Measurements from ENCODE around the gene EHHADH. TPM values are rescaled to one million over a fixed set of nuclear protein-coding genes. Genes with fewer than 3 reads are reported as not detected.

Gene EHHADH
- total RNA-seq, 4 donors from 2014 or later, result 15.7 to 31.5 (median 21.1) TPM

DNA sequence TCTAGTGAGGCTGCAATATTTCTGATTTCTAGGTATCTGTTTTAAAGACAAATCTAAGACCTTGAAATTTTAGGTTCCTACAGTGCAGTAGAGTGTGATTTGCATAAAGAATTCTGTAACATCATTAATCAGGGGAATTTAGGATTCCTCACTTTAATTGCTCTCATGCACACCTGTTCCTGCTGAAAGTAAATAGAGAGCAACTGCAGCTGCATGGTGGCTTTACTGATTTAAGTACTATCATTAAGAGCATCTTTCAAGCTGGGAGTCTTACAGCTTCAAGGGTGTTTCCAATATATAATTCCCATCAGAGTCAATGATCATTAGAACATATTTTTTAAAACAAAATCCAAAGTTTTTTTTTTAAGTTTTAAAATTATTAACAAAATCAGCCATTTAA is 65.0 kb downstream of the EHHADH start:
- no peak for DNase-seq
- Histone ChIP-seq H3K36me3 (peaks cover 0 to 12% (median 0%) of the 10 kb centered on the region in 3 donors), H3K9me3 (no peaks in the 10 kb centered on the region), H3K27ac (no peak overlapping the region), H3K27me3 (no peaks in the 10 kb centered on the region), H3K4me1 (no peaks in the 10 kb centered on the region), H3K4me3 (no peak overlapping the region)
- TF ChIP-seq, protein P1, sequence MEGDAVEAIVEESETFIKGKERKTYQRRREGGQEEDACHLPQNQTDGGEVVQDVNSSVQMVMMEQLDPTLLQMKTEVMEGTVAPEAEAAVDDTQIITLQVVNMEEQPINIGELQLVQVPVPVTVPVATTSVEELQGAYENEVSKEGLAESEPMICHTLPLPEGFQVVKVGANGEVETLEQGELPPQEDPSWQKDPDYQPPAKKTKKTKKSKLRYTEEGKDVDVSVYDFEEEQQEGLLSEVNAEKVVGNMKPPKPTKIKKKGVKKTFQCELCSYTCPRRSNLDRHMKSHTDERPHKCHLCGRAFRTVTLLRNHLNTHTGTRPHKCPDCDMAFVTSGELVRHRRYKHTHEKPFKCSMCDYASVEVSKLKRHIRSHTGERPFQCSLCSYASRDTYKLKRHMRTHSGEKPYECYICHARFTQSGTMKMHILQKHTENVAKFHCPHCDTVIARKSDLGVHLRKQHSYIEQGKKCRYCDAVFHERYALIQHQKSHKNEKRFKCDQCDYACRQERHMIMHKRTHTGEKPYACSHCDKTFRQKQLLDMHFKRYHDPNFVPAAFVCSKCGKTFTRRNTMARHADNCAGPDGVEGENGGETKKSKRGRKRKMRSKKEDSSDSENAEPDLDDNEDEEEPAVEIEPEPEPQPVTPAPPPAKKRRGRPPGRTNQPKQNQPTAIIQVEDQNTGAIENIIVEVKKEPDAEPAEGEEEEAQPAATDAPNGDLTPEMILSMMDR (IDR thresholded peaks at IDR 0.05), result no peak
- no peak for TF ChIP-seq POLR2A (IDR thresholded peaks at IDR 0.05)

DNA sequence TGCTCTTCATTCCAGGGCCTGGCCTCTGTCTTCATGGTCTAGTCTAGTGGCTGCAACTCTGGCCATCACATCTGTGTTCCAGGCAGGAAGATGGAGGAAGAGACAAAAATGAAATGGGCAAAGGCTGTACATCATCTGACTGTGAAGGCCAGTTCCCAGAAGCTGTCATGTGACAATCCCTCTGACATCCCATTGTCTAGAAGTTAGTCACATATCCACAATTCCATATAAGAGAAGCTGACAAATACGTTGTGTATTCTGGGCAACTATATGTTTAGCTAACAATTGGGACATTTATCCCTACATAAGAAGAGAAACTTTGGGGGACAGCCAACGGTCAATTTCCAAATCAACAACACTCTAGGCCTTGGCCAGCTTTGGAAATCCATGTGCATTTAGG is 66.5 kb downstream of the EHHADH start:
- H3K4me3 ChIP-seq, result no peak overlapping the region
- TF ChIP-seq, protein P1 (IDR thresholded peaks at IDR 0.05), result no peak
- no peak for TF ChIP-seq POLR2A (IDR thresholded peaks at IDR 0.05)
- no peak for DNase-seq
- H3K36me3 ChIP-seq, result peaks cover 0 to 4% (median 0%) of the 10 kb centered on the region in 3 donors
- no peaks in the 10 kb centered on the region for H3K9me3 ChIP-seq
- no peaks in the 10 kb centered on the region for H3K27me3 ChIP-seq
- H3K4me1 ChIP-seq, result no peaks in the 10 kb centered on the region
- H3K27ac ChIP-seq, result no peak overlapping the region

DNA sequence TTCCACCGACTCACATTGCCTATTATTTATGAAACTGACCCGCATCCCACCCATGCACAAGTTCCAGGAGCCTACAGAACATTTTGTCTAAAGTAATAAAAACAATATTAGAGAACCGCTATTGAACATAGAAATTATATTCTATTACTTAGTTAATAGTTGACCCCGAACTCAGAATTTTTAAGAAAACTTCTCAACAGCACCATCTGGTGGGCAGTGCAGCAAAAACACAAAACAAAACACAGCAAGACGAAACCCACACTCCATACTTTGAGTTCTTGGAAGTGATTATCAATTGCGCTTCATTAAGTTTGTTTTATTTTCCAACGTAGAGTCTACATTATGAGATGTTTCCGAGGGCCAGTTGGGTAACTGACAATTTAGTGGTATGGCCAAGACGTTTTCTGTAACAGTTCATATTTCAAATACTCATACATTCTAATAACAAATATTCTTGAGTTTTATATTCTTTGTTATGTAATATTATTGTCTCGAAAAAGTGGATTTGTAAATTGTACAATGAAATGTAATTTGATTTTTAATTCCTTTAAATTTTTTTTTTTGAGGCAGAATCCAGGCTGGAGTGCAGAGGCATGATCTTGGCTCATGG is 77.0 kb downstream of the EHHADH start:
- peak in 1 of 3 donors; percentile 59 for DNase-seq

DNA sequence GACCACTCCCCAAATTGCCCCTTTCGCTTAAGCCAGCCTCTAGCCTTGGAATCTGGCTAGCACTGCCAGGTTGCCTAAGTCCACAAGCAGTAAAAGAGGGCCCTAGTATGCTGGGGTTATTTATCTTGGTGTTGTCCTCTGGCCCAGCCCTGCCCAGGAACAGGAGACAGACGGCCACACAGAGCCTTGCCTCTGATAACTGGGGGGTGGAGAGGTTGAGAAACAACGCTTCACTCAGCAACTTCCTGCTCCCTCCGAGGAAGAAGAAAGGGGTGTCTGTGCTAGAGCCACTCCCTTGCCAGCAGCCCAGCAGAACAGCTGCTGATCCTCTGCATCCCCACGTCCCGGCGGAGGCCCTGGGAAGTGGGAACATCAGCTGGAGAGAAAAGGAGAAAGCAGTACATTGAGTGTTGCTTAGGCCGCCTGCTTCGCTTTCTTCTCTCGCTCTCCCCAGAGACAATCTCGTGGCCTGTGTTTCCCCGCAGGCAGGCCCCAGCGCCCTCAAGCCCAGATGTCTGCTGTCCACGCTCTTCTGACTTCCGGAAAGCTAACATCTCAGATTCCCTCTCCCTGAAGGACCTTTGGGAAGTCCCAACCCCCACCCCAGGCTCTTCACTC is 78.4 kb downstream of the EHHADH start:
- H3K27ac ChIP-seq, result peak overlapping the region in 3 of 4 donors; percentile 71 to 95 (median 90)
- DNase-seq, result peak in 2 of 3 donors; percentile 83 to 87
- no peaks in the 10 kb centered on the region for H3K27me3 ChIP-seq
- H3K9me3 ChIP-seq, result no peaks in the 10 kb centered on the region
- peaks cover 0 to 34% (median 4%) of the 10 kb centered on the region in 4 donors for H3K4me1 ChIP-seq
- no peaks in the 10 kb centered on the region for H3K36me3 ChIP-seq
- peak; percentile 52 to 55 for TF ChIP-seq POLR2A (IDR thresholded peaks at IDR 0.05)
- TF ChIP-seq, protein P1 (IDR thresholded peaks at IDR 0.05), result no peak
- peak overlapping the region in 2 of 4 donors; percentile 33 to 42 for H3K4me3 ChIP-seq

More for the DNA sequence above, 77.0 kb downstream of the EHHADH start:
- Histone ChIP-seq H3K36me3 (no peaks in the 10 kb centered on the region), H3K4me3 (no peak overlapping the region), H3K27me3 (no peaks in the 10 kb centered on the region), H3K9me3 (no peaks in the 10 kb centered on the region), H3K4me1 (peaks cover 0 to 27% (median 4%) of the 10 kb centered on the region in 4 donors), H3K27ac (no peak overlapping the region)
- TF ChIP-seq, protein P1 (IDR thresholded peaks at IDR 0.05), result peak; percentile 31 to 76 (median 67)
- TF ChIP-seq POLR2A (IDR thresholded peaks at IDR 0.05), result no peak

DNA sequence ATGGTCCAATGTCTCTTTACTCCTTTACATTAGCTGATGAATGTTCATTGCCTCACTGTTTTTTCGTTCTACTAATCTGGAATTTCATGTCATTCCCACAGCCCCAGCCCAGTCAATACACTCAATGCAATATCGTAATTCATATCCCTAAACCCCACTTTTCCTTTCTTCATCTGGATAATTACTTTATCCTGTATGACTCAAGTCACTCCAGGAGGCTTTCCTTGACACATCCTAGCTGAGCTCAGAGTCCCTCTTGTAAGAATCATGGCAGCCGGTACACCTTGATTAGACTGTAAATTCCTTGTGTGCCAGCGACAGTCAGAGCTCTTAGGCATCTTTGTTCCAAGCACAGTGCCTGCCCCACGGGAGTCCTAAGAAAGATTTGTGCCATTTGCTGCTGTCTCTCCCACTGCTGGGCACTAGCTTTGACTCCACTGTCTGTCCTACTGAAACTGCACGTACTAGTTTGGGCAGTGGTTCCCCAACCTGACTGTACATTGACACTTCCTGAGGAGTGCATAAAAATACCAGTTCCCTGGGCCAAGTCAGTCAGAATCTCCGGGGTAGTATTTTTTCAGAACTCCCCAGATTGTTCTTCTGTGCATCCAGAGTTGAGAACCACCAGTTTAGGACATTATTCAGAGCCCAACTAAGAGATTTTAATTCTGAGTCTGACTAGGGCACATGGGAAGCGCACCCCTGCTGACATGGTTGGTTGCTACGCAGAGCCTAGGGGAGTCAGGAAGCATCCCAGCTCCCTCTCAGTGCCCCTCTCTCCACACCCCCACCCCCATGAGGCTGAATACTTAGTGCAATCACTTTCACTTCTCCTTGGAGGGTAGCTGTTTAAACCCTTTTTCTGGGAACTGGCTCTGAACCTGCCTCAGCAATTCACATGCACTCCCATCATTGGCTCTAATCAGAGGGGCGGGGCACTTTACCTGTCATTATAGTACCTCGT is 81.5 kb downstream of the EHHADH start:
- H3K36me3 ChIP-seq, result no peaks in the 10 kb centered on the region
- DNase-seq, result no peak
- TF ChIP-seq POLR2A (IDR thresholded peaks at IDR 0.05), result no peak
- TF ChIP-seq, protein P1 (IDR thresholded peaks at IDR 0.05), result no peak
- no peak overlapping the region for H3K4me3 ChIP-seq
- peak overlapping the region in 1 of 4 donors; percentile 20 for H3K27ac ChIP-seq
- H3K9me3 ChIP-seq, result no peaks in the 10 kb centered on the region
- peaks cover 0 to 34% (median 4%) of the 10 kb centered on the region in 4 donors for H3K4me1 ChIP-seq
- no peaks in the 10 kb centered on the region for H3K27me3 ChIP-seq
